Body of pancreas (tissue), 4 donors: ENCODE results near the gene CCDC93.

Source experiments
- POLR2A ChIP-seq, 3 donors: fragments of 450-650 bp; IDR thresholded peaks; one replicate each; pipeline ENCODE4 v1.6.1; 2016; ENCODE audit warnings: antibody characterized with exemption in 3 of 3, mild to moderate bottlenecking in 2 of 3
- TF ChIP-seq, protein P1 (sequence below), 7 experiments: fragments of 450-650 bp in 4 of 7; fragments of 200-600 bp in 3 of 7; sonication (generic) in 3 of 7; IDR thresholded peaks; one replicate each; pipeline ENCODE4 v1.5.1; 2016 to 2019; ENCODE audit warnings: antibody characterized with exemption in 7 of 7

DNA sequence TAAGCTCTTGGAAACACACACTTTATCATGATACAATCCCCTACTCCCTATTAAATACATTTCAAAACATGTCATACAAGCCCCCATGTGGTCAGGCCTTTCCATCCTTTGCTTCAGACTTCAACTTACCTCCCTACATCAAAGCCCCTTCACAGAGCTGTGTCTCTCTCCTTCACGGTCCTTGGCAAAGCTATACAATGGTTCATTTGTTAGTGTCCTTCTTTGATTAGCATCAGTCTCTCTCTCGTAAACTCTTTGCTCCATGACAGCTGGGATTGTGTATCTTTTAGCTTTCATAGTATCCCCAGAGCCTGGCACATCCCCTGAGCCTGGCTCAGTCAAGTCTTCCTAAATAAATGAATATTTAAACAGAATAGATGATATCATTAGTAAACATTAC, 48.8 kb upstream of the CCDC93 start:
- TF ChIP-seq, protein P1, sequence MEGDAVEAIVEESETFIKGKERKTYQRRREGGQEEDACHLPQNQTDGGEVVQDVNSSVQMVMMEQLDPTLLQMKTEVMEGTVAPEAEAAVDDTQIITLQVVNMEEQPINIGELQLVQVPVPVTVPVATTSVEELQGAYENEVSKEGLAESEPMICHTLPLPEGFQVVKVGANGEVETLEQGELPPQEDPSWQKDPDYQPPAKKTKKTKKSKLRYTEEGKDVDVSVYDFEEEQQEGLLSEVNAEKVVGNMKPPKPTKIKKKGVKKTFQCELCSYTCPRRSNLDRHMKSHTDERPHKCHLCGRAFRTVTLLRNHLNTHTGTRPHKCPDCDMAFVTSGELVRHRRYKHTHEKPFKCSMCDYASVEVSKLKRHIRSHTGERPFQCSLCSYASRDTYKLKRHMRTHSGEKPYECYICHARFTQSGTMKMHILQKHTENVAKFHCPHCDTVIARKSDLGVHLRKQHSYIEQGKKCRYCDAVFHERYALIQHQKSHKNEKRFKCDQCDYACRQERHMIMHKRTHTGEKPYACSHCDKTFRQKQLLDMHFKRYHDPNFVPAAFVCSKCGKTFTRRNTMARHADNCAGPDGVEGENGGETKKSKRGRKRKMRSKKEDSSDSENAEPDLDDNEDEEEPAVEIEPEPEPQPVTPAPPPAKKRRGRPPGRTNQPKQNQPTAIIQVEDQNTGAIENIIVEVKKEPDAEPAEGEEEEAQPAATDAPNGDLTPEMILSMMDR (IDR thresholded peaks at IDR 0.05): no peak
- no peak for TF ChIP-seq POLR2A (IDR thresholded peaks at IDR 0.05)
